ENCODE results near the gene TXNRD2.
"Not testable (repeated sequence)": the region's sequence is repeated elsewhere in the genome, so short reads cannot be mapped to it uniquely, and the experiment has no call there.

TXNRD2 gene

DNA sequence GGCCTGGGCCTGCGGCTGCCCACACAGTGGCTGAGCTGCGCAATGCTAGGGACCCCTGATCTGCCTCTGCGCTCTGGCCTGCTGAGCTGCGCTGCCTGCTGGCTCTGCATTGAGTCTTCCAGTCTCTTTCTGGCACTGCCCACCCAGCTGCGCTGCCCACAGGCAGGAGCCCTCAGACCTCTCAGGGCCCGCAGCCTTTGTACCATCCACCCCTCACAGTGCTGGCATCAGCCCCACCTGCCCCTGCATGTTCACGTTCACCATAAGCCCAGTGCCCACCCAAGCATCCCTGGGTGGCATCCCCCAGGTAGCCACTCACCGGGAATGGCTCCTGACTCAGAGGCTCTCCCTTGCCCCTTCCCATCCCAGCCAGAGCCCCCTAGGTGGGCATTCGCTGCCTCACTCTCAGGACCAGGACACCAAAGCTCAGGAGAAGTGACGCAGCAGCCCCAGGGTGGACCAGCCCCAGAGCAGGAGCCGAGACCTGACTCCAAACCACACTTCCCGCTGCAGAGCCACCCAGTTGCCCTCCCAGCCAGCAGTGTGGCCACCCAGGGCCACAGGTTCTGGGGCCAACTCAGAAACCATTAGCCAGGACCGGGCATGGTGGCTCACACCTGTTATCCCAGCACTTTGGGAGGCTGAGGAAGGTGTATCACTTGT, 21.8 kb downstream of the TXNRD2 start:
- DNase-seq, result no peak

DNA sequence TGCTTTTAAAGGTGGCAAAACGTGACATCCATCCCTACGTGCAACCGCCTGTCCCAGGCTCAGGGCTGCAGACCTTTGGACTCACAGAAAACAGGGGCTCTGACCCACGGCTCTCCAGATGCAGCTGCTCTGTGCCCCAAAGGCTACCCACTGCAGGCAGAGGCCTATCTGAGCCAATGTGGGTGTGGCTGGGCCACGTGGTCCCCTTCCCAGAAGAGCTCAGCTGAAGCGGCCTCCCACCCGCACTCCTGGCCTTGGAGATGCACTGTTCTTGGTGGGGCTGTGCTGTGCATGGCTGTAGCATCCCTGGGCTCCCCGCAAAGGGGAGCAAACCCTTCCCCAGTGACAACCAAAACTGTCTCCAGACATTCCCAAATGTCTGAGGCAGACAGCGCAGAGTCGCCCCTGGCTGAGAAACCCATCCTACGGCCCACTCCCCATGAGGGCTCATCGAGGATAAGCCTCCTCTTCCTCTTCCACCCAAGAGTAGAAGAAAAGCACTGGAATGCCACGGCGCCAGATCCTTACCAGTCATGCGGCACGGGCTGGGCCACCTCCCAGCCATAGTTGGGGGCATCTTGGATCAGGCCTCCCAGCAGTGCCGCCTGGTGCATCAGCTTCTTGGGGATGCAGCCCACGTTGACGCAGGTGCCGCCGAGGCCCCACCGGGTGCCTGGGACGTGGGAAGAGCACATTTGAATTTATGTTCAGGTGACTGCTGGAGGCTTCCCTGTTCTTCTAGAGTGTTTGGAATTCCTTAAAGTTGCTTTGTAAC, 23.1 kb downstream of the TXNRD2 start:
- DNase-seq, result no peak

DNA sequence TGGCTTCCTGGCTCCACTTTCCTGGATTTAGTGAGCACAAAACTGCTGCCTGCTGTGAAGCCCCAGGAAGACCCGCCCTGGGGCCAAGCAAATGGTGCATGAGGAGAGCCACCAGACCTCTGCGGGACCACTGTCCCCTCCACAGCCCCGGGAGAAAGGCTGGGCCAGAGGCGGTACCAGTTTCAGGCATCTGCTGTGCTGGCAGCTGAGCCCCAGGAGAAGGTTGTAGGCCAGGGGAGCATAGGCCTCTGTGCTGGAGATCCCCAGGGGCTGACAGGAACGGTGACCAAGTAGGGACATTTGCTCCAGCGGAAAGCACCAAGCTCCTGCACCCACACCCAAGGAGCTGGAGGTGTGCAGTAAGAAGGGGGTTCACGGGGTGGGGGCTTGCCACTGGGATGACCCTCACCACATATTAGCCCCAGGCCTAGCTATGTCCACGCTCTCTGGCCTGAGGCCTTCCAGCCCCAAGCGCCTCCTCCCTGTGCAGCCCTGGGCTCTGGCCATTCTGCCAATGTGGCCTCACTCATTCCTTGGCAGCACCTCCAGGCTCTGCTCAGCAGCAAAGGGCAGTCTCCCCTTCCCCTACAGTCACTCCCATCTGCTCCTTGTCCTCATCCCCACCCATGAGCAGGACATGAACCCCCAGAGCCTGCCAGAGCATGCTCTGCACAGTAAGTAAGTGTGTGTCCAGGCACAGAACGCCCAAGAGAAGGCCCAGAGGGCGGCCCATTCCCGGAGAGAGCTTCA, 24.1 kb downstream of the TXNRD2 start:
- DNase-seq, result no peak

DNA sequence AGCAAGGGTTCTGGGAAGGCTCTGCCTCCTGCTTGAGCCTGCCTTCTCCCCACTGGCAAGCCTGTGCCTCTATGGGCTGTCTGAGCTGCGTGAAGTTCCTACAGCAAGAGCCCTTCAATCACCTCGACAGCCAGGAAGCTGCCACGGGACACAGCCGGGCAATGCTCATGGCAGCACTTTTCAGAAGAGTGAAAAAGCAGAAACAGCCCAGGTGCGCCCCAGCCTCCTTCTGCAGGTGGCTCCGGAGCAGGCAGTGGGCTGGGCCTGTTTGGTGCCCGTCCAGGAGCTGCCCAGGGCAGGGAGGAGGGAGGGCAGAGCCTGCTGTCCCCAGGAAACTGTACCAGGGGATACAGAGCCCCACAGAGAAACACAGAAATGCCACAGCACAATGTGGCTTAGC, 24.7 kb downstream of the TXNRD2 start:
- no peak for DNase-seq

DNA sequence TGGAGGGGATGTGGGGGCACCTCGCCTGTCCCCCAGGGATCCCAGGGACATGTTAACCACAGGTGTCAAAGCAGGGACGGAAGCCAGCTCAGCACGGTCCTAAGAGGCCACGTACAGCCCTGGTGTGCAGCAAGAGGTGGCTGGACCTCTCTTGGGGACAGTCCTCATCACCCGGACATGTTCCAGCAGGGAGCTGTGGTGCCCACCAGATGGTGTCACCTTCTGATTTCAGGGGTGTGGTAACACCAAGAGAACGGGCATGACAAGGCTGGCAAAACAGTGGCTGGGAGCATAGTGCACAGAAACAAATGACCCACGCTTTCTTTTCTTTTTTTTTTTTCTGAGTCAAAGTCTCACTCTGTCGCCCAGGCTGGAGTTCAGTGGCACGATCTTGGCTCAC, 25.6 kb downstream of the TXNRD2 start:
- no peak for DNase-seq

DNA sequence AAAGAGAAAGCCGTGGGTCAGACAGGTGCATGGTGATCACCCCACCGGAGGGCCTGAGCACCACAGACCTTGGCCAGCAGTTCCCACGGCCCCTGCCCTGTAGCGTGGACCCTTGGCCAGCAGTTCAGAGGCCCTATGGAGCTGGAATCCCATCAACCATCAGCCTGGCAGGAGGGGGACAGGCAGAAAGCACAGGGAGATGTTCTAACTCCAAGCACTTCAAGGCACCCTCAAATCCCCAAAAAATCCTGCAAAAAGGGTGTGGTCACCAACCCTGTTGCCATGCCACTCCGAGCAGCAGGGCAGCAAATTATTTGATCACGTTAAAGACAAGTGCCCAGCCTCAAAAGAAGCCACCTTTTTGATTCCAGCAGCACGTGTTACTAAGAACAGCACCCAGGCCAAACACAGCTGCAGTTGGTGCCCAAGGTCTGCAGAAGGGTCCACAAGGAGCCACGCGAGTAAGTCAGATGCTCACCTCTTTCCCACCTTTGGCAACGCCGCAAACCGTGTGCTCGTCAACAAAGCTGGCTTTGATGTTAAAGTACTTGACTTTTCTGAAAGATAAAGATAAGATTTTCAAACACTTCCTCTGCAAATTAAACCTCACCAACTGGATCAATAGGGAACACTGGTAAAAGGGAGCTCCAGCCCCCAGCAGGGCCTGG, 26.2 kb downstream of the TXNRD2 start:
- DNase-seq, result no peak

DNA sequence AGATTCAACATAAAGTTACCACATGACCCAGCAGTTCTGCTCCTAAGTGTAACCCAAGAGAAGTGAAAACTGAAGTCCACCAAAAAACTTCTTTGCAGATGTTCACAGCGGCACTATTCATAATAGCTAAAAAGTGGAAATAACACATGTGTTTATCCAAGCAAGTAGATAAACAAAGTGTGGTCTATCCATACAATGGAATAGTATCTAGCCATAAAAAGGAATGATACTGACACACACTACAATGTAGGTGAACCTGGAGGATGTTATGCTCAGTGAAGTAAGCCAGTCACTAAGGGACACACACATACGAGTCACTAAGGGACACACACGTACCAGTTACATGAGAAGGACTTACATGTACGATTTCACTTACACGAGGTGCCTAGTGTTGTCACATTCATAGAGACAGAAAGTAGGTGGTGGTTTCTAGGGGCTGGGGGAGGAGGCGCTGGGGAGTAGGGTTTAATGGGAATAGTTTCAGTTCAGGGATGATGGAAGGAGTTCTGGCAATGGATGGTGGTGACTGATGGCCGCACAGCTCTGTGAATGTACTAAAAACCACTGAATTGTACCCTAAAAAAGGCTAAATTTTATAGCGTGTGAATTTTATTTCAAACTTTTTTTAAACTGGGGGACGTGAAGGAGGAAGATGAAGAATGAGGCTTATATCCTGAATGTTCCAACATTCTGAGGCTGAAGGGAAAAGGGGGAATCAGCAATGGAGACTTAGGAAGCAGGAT, 27.2 kb downstream of the TXNRD2 start:
- DNase-seq, result no peak

DNA sequence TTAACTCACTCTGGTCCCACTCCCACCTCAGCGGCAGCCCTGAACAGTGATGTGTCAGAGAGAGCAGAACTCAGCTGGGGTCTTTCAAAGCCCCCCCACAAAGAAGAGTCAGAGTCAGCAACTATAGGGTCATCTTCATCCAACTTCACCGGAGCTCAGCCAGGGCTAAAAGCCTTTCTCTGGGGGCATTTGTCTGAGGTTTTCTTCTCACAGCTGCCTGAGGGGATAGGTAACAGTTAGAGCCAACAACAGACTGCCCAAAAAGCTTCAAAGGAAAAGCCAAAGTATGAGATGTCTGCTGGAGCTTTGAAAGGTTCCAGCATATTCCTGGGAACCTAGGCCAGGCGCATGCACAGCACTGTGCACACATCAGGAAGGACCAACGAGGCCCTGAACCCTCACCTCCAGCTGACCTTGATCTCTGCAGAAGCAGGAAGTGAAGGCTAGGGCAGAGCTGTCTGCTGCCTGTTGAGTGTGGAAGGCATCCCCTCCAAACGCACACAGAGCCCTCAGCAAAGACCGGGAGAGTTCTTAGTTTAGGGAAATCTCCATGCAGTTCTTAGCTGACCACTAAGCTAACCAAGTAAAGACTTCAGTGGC, 28.2 kb downstream of the TXNRD2 start:
- DNase-seq, result no peak

DNA sequence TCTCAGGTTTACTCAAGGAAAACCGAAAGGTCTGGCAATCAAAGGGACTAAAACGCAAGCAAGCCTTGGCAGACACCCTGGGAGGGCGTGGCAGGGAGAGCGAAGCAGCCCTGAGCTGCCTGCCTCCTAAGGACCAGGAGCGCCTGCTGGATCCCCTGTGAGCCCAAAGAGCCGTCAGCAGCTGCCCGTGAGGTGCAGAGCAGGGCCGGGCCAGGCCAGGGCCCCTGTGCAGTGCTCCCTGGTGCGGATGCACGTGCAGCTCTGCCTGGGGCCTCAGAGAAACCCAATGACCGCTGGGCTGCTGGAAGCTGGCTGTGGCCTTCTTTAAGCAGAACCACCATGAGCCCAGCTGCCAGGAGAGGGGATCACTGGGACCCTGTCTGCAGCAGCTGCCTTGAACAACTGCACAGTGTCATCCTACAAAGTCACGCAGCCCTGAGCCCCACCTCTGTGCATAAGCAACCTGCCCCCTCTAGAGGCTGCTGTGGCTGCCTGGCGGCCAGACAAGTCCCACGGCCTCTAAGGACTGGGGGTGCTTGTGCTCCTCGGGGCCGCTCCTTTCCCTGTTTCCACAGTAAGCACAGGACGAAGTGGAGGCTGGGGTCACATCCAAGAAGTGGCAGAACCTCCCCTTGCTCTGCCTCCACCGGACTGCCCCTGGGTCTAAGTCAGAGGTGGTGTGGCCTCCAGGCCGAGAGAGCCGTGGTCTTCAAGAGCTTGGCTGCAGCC, 29.2 kb downstream of the TXNRD2 start:
- DNase-seq, result no peak

DNA sequence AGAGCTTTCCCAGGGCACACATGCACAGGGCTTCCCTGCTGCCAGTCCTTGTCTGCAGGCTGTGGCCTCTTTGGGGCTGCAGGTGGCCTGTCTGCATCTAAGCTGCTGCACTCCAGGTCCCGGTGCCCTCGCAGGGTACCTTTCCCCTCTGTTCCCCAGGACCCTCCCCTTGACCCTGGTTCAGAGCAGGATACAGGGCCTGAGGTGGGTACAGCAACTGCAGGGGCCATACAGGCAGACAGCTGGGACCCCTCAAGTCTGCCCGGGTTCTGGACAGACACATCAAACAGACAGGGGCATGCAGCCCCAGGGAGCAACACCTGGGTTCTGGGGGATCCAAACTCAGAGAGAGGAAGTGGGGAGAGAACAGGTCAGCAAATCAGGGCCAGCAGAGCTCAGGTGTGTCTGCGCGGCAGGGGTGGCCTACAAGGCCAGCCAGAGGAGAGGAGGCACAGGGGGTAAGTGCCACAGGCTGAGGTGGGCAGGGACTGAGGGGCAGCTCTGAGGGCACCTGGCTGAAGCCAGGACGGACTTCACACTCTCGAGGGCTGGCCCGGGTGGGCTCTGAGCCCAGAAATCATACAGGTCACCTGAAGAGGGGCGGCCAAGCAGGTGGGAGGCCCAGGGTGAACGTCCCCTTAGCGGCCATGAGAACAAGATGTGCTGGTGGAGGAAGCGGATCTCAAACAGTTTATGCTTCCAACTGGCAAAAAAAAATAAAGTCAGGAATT, 29.9 kb downstream of the TXNRD2 start:
- no peak for DNase-seq

DNA sequence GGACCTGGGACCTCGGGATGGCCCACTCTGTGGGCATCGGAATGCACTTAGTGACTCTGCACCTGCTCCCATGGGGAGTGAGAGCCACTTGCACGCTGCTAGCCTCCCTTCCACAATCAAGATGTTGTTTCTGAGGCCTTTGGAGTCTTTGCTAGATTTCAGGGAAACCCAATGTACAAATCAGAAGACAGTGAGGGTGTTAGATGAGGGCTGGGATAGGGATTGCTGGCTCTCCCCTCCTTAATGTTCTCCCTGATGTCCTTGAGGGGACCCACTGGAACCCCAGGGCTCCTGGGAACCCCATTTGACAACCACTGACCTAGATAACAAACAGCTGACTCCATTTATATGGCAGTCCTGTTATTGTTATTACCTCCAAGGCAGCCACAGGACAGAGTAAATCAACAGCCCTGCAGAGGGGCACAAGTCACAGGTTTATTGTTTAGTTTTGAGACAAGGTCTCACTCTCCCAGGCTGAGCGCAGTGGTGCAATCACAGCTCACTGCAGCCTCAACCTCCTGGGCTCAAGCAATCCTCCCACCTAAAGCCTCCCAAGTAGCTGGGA, 31.4 kb downstream of the TXNRD2 start:
- no peak for DNase-seq

DNA sequence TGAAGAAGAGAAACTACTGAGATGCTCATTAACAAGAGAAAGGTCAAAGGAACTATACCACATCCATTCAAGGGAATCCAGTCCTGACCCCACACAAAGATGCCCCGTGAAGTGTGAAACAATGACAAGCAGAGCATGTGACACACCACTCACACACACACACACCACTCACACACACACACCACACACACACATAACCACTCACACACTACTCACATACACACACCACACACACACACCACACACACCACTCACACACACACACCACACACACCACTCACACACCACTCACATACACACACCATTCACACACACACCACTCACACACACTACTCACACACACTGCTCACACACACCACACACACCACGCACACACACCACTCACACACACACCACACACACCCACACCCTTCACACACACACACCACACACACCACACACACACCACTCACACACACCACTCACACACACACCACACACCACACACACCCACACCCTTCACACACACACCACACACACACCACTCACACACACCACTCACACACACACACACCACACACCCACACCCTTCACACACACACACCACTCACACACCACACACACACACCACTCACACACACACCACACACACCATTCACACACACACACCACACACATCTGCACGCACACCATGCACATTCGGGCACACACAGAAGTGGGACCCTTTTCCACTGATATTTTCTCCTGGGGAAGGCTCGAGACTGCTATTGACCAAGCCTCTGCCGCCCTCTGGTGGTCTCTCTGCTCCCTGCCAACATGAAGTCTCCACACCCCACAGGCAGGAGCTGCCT, 32.1 kb downstream of the TXNRD2 start:
- peak; percentile 84 for DNase-seq

DNA sequence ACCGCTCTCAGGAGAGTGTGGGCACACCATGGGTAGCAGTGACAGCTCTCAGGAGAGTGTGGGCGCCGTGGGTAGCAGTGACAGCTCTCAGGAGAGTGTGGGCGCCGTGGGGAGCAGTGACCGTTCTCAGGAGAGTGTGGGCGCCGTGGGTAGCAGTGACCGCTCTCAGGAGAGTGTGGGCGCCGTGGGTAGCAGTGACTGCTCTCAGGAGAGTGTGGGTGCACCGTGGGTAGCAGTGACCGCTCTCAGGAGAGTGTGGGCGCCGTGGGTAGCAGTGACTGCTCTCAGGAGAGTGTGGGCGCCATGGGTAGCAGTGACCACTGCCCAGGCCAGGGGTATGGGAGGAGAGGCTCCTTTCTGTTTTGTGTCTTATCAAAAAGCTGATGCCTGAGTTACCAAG, 33.7 kb downstream of the TXNRD2 start:
- not testable (repeated sequence) for DNase-seq

DNA sequence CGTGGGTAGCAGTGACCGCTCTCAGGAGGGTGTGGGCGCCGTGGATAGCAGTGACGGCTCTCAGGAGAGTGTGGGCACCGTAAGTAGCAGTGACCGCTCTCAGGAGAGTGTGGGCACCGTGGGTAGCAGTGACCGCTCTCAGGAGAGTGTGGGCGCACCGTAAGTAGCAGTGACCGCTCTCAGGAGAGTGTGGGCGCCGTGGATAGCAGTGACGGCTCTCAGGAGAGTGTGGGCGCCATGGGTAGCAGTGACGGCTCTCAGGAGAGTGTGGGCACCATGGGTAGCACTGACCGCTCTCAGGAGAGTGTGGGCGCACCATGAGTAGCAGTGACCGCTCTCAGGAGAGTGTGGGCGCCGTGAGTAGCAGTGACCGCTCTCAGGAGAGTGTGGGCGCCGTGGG, 34.8 kb downstream of the TXNRD2 start:
- DNase-seq, result not testable (repeated sequence)

DNA sequence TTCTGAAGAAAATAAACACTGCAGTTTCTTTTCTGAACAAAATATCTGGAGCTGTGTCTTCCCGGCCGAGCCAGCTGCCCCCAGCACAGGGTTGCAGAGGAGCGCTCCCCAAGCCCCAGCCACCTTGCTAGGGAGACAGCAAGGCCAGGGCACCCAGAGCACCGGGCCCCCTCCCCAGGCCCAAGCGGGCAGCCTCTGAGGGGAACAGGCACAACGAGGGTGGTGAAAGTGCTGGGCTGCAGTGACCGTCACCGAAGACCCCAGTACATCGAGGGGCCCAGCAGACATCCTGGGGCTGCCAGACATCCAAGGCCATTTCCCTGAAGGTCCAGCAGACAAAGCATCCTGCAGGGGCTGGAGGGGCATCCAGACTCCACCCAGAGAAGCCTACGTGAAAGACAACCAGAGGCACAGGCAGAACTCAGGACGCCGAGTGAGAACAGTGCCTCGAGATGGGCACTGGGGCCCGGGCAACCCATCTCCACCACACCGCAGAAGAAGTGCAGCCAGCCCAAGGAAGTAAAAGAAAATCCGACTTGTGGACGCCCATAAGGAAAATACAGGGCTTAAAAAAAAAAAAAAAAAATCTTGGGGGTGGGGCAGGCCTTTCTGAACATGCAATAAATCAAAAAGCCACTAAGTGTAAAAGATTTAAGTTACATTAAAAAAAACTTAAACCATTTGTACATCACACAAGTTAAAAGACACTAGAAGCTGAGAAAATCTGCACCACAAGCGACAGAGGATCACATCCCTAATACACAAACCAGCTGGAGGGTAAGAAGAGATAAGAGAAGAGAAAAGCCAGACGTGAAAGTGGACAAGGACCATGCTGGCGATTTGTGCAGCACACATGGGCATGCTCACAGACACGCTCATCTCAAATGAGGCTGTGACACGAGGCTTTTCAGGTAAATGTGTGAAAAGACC, 36.0 kb downstream of the TXNRD2 start:
- DNase-seq, result no peak

DNA sequence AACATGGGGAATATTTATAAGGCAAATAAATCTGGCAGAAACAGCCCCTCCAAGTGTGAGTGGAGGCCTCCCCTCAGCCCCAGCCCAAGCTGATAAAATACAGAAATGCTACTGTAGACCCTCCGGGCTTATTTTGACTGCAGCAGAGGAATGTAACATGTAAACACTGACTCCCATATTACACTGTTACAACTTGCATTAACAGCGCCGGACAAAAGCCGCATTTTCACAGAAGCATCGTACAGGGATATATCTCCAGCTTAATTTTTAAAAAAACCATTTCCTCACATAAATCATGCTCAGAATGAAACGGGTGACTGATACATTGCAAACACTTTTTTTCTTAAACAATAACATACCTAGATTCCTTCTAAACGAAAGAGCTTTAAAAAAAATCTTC, 36.7 kb downstream of the TXNRD2 start:
- no peak for DNase-seq

DNA sequence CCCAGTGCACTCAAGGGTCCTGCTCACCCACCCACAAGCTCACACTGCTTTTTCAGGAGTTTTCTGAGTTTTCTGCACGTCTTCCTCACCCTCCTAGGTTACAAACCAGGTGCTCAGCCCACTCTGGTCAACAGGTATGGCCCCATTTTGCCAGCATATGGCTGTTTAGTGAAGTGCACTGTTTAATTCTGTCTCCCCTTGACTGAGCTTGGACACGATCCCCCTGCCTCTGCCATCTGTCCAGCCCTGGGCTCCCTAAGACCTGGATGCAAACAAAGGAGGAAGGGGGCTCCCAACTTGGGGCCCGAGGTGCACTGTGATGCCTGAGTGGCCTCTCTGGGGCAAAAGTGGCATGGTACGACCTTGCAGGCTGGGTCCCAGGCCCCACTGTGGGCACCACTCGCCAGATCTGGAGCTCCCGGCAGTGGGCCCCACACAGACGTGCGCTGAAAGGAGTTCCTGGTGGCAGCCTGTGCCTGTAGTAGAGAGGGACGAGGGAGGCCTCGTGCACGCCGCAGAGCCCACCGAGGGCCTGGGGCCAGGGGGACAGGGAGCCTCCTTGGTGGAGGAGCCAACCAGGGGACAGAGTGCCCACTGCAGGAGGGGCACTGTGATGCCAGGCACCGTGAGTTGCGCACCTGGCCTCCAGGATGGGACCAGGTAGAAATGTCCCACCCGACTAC, 37.3 kb downstream of the TXNRD2 start:
- no peak for DNase-seq

DNA sequence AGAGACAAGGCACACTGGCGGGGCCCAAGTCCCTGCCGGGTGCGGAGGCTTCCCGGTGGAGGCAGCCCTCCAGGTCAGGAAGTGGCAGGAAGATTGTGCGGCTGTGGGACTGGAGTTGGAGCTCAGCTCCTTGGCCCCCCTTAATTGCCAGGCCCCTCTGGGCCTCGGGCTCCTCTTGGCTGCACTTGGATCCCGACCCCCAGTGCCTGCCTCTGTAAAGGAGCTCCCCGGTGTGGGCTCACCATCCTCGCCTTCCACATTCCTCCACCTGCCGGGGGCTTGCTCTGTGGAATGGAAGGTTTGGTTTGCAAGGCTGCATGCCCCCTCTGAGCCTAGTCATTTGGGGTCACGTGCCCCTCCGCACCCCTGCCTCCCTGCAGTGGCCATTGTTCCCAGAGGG, 38.1 kb downstream of the TXNRD2 start:
- no peak for DNase-seq
